SKM-1 (cell line): Measurements from ENCODE around the gene SGPP1.
"Not testable (repeated sequence)": the region's sequence is repeated elsewhere in the genome, so short reads cannot be mapped to it uniquely, and the experiment has no call there.

ENCODE experiments used
- DNase-seq: peaks from one replicate; lab custom pipeline; 2025; ENCODE audit not compliant: unreplicated experiment; lab: John Stamatoyannopoulos, UW

The SGPP1 gene

DNA sequence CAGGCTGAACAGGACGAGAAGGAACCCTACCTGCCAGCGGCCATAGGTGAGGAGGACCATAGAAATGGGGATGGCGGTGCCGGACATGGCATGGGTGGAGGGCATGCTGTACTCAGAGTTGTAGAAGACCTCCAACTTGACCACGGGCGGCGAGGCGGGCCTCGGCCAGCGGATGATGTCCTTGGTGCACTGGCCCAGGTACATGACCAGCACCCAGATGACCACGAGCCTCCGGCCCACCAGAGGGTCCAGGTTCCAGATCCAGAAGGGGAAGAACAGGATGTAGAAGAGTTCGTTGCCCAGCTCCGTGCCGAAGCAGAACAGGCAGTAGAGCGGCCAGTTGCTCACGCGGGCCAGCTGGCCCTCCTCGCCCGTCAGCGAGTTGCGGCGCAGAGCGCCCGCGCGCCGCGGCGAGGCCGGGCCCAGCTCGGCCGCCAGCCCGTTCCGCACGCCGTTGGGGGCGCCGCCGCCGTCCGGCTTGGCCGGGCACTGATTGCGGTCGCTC lies 582 bp downstream of the SGPP1 start:
- no peak for DNase-seq

DNA sequence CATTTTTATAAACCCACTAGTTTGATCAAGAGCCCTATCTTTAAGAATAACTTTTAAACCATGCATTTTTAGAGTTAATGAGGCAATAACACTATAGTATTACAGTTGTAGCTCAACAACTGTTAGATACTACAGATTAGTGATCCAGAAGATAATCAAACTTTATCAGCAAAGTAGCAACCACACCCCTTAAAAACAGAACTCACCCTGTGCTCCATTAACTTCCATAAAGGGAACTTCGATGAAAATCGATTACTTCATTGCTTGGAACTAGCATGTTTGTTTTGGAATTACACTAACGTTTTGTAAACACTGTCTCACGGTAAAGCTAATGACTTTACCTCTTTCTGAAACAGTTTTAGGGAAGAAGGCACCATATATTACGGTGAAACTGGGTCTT lies 1.4 kb downstream of the SGPP1 start:
- DNase-seq: no peak

DNA sequence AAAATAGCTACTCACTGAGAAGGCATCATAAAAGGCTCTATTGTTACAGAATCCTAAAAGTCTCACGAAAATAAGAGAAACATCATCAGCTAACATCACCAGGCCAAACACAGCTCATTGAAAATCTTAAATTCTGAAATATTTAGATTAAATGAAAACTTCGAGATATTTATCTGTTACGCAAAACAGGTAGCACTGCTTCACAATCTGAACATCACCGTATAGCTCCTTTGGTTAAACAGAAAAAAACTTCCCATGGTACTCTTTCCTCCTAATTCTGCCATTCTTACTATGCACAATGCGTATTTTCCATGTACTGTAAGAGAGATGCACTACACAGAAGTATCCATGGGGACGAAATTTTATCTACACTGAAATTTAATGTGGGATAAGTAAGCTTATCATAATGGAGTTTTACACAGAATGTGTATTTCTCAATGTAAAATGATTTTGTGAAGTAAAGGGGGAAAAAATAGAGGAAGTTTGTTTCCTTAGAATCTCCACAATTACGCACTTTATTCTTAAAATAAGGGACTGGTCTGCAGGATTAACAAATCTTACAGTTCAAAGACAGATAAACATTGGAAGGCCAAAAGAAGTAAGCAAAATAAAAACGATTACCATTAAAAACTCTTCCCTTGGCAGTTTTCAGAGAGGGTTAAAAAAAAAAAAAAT lies 1.9 kb downstream of the SGPP1 start:
- no peak for DNase-seq

DNA sequence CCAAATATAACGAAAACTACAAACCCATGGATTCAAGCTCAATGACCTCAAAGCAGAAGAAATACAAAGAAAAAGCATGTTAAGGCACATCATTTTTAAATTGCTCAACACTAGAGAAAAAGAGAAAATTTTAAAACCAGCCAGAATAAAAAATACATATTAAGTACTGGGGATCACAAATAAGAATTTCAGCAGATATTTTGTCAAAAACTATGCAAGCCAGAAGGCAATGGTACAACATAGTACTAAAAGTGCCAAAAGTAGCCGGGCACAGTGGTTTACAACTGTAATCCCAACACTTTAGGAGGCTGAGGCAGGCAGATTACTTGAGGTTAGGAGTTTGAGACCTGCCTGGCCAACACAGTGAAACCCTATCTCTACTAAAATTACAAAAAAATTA lies 10.2 kb downstream of the SGPP1 start:
- no peak for DNase-seq

DNA sequence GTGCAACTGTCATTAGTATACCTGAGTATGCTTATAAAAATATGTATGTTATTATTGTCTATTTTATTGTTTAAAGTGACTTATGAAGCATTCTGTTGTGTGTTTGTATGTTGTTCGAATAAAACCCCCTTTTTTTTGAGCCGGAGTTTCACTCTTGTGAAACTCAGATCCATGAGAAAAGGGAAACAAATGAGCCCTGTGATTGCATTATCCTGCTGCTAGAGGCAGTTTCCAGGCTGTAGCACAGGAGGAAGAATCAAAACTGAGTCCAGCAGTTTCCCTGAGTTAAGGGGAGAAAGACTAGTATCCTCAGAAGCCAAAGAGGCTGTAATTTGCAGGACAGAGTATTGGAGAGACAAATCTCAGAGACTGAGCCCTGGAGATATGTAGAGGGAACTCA lies 12.5 kb downstream of the SGPP1 start:
- no peak for DNase-seq

DNA sequence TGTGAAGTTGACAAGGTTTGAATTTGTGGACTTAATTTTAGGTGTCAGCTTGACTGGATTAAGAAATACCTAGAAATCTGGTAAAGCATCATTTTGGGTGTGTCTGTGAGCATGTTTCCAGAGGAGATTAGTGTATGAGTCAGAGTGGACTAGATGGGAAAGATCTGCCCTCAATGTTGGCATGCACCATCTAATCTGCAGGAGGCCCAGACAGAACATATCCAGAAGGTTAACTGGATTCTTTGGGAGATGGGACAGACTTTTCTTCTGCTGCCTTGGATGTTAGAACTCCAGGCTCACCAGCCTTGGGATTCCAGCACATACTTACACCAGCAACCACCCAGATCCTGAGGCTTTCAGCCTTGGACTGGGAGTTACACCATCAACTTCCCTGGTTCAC lies 14.1 kb downstream of the SGPP1 start:
- no peak for DNase-seq

DNA sequence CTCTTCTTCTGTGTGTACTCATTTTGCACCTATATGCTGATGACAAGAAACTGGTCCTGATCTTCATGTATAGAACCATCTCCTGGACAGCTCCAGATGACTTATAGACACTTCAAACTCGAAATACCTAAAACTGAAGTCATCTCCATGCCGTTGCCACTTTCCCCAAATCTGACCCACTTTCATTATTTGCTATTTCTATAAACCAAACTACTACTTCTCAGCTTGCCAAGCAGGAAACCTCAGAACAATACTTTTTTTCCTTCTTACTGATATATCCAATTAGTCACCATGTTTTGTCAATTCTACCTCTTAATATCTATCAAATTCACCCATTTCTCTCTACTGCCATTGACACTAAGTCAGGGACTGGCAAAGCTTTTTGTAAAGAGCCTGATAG lies 14.8 kb downstream of the SGPP1 start:
- no peak for DNase-seq

DNA sequence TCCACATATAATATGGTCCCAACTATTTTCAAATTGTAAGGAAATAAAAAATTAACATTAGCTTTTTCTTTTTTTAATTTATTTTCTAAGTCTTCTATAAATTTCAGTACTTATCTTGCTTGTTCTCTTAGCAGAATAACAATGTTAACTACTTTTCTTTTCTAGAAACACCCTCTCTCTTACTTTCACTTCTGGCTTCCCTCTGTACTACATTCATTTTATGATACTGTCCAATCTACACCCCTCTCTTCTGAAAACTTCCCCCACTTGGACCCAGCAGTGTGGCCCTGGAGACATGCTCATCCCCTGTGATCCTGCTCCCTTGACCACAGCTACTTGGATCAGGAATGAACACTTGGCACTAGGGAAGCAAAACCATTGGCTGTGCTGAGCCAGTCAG lies 15.7 kb downstream of the SGPP1 start:
- no peak for DNase-seq

DNA sequence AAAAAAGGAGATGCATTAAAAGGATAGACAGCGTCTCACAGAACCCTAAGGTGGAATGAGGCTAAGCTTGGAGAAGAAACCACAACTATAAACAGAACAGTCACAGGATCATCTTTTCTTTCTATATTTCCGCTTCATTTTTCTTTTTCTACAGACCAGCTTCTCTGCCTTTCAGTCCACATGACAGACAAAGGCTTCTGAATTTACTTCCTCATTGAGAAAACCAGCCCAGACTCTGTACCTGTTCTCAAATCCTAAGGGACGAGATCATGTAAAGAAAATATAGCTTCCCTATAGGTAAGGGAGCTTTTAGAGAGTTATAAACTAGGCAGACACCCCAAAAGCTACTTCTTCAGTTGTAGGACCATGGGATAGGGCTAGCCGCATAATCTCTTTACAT lies 17.4 kb downstream of the SGPP1 start:
- DNase-seq: no peak

DNA sequence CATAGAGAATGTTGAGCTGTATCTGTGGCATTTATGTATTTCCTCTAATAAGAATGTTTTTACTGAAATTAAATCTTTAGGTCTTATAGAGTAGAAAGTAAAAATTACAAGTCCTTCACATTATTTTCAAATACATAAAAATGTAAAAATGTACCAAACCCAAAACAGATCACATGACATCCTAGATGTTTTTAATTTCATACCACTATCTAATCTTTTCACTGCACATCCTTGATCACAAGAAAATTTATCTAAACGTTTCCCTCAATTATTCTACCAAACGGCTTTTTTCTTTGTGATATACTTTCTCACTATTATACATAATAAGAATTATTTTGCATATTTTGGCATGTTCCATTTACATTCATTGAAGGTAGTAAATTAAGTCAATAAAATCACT lies 18.3 kb downstream of the SGPP1 start:
- DNase-seq: no peak

DNA sequence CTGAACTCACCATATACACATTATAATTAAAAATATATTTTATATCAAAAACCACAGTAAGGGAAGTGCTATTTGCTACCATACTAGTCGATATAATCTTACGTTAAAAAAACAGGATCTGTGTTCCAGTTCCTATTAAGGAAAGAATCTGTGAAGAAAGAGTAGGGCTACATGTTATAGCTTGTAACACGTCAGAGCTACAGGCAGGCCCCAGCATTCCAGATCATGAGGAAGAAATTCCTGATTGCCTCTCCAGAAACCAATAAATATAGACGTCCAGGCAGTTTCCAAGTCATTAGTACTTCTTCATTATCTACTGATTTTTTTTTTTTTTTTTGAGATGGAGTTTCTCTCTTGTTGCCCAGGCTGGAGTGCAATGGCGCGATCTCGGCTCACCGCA lies 20.6 kb downstream of the SGPP1 start:
- DNase-seq: no peak

DNA sequence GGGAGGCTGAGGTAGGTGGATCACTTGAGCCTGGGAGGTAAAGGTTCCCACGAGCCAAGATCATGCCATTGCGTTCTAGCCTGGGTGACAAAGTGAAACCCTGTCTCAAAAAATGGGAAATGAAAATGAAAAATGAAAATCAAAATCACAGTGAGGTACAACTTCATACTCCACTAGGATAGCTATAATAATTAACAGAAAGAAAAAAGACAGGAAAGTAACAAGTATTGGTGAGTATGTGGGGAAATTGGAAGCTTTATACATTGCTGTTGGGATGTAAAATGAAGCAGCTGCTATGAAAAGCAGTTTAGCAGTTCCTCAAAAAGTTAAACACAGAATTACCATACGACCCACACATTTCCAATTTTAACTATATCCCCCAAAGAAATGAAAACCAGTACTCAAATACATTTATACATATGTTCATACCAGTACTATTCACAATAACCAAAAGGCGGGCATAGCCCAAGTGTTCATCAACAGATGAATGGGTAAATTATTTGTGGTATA lies 22.2 kb downstream of the SGPP1 start:
- no peak for DNase-seq

DNA sequence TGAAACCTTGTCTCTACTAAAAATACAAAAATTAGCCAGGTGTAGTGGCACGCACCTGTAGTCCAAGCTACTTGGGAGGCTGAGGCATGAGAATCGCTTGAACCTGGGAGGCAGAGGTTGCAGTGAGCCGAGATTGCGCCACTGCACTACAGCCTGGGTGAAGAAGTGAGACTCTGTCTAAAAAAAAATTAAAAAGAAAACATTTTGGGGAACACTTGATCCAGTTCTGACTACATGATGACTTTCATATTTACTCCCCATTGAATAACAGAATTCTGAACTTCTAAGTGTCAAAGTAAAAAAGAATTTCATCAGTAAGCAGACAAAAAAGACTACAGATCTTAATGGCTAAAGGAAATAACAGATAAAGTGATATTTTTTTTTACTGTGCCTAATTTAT lies 25.3 kb downstream of the SGPP1 start:
- not testable (repeated sequence) for DNase-seq

DNA sequence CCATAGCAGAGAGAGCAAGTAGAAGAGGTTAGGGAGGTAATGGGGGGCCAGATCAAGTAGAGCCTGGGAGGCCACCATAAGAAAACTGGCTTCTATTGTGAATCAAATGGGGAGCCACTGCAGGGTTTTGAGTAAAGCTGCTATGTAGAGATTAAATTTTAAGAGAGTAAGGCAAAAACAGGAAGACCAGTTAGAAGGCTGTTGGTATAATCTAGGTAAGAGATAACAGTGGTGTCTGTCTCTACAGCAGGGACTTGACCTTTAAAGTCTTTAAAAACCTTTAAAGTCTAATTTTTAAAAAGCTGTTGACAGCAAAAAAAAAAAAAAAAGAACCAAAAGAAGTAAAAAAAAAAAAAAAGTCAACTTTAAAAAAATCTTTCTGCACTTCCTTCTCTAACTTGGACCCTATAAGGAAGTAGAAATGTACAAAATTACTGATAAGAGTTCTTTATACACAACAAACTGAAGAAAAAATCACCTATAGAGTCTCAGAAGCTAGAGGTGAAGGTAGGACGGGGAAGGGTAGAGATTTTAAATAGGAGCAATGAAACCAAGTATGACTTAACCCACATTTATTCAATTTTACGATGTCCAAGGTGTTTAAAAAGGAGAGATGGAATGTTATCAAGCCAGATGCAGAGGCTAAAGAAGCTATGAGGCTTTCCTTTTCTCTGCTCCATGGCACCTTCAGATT lies 26.1 kb downstream of the SGPP1 start:
- DNase-seq: no peak

DNA sequence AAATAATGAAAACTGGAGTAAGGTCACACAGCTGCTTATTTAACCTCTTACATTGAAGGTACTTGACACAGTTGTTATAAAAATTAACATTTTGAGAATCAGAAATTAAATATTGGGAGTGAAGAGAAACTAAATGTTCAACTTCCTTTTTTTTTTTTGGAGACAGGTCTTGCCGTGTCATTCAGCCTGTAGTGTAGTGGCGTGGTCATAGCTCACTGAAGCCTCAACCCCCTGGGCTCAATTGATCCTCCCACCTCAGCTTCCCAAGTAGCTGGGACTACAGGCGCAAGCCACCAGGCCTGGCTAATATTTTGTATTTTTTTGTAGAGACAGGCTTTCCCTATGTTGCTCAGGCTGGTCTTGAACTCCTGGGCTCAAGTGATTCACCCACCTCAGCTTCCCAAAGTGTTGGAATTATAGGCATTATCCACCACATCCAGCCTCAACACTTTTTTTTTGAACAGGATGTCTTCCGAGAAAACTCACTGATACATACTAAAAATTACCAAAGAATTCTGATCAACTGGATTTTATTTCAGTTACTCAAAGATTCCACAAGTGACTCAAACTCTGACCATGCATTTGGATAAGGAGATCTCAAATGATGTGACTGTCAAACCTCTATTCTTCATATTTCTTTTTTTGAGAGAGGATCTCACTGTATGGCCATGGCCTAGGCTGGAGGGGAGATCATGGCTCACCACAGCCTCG lies 35.4 kb downstream of the SGPP1 start:
- no peak for DNase-seq

DNA sequence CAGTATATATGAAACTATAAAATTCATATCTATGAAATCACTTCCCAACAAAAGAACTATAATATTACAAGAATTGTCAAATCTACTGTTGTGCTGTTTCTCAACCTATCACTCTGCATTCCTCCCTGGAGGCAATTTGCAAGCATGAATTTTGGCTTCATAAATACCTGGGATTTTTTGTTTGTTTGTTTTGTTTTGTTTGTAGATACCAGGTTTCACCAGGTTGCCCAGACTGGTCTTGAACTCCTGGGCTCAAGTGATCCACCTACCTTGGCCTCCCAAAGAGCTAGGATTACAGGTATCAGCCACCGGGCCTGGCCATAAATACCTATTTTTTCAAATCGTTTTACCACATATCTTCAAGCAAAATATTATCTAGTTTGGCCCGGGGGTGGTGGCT lies 38.7 kb downstream of the SGPP1 start:
- no peak for DNase-seq

DNA sequence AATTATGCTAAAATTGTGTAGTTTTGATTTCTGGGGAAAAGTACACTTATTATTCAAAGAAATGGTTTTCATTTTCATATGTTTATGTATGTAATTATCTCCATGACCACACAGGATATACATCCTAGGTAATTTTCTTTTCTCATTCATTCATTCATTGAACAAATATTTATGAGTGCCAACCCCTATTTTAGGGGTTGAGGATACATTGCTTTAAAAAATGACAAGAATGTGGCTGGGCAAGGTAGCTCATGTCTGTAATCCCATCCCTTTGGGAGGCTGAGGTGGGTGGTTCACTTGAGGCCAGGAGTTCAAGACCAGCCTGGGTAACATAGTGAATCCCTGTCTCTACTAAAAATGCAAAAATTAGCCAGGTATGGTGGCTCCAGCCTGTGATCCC lies 40.9 kb downstream of the SGPP1 start:
- DNase-seq: no peak

DNA sequence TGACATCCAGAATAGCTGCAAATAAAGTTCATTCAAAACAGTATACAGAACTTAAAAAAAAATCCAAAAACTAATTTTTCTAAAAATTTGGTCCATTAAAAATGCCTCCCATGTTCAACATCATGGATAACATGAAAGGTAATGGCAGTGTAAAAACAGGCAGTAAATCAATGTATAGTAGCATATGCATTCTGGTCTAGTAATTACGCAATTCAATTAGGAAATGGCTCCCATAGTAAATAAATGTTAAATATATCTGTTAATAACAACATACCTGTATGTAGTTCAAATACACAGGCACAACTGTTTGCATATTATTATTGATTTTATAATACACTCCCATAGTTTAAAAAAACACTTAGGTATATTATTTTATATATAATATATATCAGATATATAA lies 42.5 kb downstream of the SGPP1 start:
- no peak for DNase-seq

DNA sequence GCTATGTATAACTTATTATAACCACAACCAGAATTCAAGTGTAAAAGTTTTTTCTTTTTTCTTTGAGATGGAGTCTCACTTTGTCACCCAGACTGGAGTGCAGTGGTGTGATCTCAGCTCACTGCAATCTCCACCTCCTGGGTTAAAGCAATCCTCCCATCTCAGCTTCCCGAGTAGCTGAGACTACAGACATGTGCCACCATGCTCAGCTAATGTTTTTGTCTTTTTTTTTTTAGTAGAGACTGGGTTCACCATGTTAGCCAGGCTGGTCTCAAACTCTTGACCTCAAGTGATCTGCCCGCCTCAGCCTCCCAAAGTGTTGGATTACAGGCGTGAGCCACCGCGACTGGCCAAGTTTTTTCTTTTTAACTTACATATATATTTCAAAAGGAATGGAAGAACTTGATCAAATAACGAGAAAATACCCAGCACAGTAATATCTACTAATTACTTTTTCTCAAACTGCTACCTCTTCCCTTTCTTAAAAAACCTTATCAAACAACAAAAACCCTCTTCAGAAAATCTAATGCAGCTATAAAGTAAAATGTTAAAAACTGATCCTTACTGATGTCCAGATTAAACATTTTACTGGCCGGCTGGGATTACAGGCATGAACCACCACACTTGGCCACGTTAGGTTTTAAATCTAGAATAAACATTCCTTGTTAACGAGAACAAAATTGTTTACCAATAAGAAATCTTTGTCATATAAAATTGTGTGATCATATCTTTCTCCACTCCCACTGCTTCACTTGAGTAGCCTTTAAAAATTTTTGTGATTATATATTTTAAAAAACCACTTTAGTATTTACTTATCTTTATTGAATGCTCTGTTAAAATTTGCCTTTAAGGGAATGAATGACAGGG lies 44.9 kb downstream of the SGPP1 start:
- no peak for DNase-seq

DNA sequence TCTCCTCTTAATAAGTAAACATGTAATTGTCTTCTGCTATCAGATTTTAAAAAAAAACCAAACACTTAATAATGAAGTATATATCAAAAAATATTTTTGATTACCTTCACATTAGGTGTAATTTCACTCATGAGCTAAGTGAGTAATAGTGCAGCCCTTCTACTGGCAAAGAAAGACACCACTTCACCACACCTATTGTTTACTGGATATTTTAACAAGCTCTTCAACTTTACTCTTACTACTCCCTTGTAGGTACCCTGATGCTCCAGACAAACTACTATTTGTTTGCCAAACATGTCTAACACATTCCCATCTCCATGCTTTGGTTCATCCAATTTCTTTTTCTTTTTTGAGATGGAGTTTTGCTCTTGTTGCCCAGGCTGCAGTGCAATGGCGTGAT lies 49.3 kb downstream of the SGPP1 start:
- no peak for DNase-seq

DNA sequence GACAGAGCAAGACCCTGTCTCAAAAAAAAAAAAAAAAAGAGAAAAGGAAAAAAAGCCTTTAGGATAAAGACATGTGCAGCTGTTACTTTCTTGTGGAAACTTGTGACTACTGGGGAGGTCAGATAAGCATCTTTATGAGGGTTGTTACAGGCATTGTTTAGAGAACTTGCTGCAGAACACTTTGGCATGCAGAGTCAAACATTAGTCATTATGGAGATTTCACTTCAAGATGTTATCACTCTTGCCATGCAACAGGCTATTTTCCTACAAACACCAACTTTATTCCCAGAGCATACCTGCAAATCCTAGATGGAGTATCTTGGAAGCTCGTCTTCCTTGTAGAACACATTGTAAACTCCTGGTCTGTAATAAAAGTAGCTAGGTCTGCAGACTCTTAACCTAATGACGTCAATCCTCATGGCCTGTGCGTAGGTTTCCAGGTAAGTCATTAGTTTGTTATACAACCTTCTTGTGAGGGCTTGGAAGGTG lies 49.9 kb downstream of the SGPP1 start:
- DNase-seq: no peak
